Stimulated activated CD8-positive, alpha-beta memory T cell treated with anti-CD3 and anti-CD28 coated beads, Interleukin-4, amount 100 ng/mL, for 48 hours (primary cell): ENCODE data around the gene CRYBG1.
"Not testable (repeated sequence)": the region's sequence is repeated elsewhere in the genome, so short reads cannot be mapped to it uniquely, and the experiment has no call there.

ENCODE experiments used
- DNase-seq: peaks from one replicate; pipeline ENCODE4 v3.0.0-alpha.2; 2020

CRYBG1 gene

DNA sequence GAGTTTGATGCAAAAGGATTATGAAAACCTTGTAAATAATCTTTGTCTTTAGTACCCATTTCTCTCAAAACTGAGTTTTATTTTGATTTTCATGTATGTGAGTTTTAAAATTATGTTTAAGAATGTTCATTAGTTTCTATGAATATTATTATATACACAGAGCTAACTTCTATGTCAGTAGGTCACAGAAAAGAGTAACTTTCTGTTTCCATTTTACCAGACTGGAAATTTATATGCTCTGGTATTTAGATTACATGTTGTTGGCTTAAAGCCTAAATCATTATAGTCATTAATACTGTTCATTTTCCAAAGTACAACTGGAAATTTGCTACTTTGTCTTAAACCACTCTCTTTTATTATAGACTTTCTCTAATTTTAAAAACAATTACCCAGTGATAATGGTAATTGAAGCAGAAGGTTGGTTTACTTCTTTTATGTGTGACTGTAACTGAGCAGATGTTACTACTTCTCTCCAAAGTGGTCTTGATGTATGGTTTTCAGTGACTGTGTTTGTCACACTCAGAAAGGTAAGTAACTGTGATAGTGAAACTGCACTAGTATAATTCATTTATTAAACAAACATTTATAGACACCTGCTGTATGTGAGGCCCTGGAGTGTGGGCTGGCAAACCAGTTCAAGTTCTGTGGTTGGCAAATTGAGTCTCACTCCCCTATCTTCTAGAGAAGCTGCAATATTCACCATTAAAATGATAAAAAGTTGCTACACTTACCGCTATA lies 13.2 kb downstream of the CRYBG1 start:
- DNase-seq = no peak

DNA sequence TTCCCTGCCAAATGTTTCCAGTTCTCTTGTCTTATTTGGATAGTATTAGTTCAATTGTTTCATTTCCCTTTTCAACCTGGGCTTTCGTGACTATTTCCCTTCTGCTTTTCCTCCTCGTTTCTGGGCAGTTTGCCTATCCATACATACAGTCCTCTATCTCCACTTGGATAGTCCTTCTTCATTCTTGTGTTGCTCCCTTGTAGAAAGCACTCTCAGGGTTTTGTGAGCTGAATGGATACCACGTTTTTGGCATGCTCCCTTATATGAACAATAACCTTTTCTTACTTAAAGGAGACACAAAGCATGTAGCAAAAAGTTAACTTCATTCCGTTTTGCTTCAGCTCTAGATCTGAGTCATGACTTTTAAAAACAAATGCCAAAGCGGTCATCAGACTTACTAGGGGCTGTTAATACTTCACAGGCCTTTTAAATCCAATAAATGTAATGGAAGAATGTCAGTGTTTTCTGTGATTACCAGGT lies 16.6 kb downstream of the CRYBG1 start:
- no peak for DNase-seq

DNA sequence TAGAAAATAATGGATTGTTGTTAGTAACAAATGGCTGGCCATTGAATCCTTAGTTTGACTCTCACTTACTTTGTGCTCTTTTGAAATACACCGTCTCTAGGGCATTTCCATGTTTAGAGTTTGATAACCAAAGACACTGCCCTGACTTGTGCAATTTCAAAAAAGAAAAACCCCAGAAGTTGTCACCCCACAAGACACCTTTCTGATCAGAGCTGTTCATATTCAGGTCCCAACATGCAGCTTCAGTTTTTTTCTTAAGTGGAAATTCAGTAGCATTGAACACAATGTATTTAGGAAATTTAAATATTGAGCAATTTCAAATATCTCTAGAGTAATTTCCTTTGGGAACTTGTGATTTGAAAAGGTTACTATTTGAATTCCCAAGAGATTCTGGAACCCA lies 19.4 kb downstream of the CRYBG1 start:
- DNase-seq = no peak

DNA sequence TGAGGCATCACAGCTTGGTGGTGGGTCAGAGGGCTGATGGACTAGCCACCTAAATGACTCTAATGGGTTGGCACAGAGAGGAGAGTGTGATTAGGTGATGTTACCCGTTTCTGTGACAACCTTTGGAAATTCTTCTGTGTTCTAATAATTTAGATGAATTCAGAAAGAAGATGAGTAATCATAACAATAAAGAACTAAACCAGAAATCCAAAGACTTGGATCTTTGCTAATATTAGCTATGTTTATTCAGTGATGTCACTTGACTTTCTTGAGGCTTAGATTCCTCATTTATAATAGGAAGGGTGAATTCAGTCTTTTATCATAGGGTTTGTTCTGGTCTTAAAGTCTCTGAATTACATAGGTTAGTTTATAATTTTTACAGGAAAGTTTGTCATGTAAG lies 19.9 kb downstream of the CRYBG1 start:
- no peak for DNase-seq

DNA sequence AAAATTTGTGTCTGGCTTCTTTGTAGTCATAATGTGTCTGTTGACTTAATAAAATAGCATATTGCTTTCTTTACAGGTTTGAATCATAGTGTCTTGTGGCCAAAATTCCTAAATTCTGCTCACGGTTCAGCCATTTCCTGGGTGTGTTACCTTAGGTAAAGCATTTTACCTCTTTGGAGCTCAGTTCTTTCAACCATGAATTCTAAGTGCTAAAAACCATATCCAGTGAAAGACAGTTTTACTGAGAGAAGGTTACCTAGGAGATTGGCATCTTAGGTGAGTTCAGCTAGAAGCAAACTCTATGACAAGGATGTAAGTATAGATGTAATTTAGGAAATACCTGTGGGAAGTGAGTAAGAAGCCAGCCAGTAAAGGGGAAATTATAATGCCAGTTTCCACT lies 20.7 kb downstream of the CRYBG1 start:
- DNase-seq = no peak

DNA sequence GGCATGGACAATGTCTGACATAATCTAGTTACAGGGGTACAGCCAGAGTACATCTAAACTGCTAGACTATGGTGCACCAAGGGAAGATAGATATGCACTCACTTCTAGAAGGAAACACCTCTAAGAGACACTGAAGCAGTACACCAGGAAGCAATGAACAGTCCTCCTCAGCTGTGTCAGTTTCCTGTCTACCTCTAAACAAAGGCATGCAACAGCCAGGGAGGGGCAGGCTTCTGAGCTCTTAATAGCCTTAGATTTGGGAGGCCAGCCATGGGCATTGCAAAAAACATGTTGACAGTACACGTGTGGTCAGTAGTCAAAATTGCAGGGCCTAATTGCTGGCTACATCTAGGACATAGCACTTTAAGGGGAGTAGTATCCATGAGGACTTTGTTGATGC lies 21.4 kb downstream of the CRYBG1 start:
- DNase-seq = no peak

DNA sequence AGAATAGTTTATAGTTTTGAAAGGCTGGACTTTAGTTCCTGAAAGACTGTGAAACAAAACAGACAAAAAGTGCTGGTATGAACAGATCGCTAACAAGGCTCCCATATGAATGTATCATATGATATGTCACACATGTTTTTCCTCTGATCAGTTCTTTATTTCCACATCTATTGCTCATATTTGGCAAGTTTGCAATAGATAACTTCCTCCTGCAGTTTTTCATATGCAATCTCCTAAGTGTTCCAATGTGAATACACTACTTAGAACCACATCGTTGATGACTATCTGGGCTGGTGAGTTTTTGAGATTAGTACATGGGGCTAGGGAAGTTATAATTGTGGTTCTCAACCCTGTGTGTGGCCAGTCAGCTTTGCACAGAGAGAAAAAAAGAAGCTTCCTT lies 23.1 kb downstream of the CRYBG1 start:
- DNase-seq = no peak

DNA sequence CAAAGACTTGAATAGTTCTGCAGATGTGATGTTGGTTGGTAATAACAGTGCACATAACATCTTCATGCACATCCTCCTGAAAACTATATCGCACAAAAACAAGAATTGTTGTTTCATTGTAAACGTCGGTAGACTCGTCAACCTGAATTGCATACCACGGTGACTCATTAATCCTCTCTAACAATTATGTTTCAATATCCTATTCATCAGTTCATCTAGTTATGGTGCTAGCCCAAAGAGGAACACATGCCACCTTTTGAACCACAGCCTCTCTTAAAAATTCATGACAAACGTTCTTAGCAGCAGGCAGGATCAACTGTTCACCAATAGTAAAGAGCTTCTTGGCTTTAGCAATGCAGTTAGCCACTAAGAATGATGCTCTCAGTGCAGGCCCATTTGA lies 25.0 kb downstream of the CRYBG1 start:
- no peak for DNase-seq

DNA sequence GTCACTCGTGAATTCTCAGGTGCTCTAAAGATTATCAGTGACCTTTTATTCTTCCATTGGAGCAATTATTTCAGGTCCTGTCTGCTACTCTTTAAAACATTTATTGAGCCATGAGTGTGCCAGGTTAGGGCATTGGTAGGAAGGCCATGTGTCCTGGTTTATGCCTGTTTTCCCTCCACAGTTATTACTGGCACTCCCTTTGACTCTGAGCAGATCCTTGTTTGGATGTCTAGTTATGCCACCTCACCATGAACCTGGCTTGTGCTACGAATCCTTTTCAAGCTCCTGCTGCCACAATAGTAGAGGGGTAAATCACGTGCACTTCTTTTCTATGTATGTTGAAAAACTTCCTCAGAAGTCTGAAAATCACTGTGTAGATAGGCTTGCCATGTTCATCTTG lies 27.4 kb downstream of the CRYBG1 start:
- no peak for DNase-seq

DNA sequence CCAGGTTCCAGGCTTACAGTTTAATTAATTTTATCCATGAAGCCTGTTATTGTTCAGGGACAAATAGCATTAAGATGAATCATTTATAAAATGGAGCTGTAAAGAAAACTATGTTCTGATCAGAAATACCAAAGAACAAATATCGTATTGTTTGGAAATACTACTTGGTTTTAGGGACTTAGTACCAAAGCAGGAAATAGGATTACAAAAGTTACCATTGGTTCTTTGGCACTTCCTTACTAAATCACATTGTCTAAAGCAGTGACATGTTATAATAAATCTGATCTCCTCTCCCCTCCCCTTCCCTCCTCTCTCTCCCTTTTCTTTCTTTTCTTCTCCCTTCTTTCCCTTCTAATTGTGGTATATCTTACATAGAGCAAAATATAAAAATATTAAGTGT lies 29.6 kb downstream of the CRYBG1 start:
- DNase-seq = no peak

DNA sequence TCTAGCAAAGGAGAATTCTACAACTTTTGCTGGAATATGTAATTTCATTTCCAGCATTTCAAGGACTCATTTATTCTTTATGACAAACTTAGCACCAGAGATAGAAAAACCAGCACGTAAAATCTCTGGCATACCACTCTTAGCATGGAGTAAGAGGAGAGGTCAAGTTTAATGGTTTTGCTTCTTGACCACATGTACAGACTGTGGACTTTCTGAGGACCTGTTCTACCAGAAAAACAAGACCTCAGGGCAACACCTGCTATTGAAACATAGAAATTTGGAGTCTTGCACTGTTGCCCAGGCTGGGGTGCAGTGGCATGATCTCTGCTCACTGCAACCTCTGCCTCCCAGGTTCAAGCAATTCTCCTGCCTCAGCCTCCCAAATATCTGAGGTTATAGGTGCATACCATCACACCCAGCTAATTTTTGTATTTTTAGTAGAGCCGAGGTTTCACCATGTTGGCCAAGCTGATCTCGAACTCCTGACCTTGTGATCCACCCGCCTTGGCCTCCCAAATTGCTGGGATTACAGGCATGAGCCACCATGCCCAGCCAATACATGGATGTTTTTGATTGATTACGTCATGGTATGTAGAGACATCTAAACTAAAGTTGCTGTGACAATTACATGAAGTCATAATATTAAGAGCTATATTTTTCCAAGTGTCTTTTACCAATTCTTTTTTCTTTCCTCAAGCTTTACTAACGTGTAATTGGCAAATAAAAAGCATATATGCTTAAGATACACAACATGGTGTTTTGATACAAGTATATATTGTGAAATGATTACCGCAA lies 36.1 kb downstream of the CRYBG1 start:
- DNase-seq = no peak

DNA sequence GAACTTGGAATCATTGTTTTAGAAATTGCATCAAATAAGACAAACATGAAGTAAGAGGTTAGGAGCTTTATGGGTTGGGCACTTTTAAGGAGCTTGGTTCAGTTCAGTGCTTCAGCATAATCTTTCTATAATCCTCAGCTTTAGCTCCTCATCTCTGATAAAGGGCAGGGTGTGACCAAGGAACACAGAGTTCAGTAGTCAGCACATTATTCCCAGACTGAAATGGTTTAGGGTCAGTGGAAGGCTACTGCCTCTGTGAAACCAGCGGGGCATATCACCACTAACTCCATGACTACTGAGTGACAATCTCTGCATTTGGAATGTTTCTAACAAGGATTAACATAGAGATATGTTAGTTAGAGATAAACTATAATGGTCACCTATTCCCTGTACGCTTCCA lies 36.9 kb downstream of the CRYBG1 start:
- DNase-seq = no peak

DNA sequence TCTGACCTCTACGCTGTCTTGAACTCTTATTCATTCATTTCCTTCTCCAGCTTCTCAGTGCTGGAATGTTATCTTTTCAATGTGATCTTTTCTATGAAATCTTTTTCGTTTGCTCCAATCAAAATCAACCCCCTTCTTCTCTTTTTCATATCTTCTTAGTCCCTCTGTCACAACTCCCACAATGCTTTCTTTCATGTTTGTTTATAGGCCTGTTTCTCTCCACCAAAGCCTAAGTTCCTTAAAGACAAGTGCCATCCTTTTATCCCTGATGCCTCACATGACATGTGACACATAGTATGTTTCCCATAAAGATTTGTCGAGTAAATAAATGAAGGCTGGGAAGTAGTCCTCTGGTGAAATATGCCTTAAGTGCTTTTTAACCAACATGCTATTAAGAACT lies 38.1 kb downstream of the CRYBG1 start:
- DNase-seq = no peak

DNA sequence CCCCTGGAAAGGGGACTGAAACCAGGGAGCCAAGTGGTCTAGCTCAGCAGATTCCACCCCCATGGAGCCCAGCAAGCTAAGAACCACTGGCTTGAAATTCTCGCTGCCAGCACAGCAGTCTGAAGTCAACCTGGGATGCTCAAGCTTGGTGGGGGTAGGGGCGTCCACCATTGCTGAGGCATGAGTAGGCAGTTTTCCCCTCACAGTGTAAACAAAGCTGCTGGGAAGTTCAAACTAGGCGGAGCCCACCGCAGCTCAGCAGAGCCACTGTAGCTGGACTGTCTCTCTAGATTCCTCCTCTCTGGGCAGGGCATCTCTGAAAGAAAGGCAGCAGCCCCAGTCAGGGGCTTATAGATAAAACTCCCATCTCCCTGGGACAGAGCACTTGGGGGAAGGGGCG lies 44.5 kb downstream of the CRYBG1 start:
- DNase-seq = not testable (repeated sequence)

DNA sequence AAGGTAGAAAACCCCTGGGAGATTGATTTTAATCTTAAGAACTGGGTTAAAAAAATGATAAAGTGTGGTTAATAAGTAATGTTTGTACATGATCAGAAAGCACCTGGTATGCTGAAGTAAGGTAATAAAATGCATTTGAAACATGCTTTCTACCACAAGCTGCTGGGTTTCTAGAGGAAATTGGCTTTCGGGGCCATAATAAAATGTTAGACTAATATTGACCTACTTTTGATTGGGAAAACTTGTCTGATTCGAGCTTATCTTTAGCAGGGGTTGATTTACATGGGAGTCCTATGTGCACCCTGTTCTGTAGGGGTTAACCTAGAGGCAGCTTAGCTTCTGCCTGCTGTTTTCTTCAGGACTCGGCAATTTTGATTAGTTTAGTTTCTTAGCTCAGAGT lies 50.5 kb downstream of the CRYBG1 start:
- DNase-seq = no peak

DNA sequence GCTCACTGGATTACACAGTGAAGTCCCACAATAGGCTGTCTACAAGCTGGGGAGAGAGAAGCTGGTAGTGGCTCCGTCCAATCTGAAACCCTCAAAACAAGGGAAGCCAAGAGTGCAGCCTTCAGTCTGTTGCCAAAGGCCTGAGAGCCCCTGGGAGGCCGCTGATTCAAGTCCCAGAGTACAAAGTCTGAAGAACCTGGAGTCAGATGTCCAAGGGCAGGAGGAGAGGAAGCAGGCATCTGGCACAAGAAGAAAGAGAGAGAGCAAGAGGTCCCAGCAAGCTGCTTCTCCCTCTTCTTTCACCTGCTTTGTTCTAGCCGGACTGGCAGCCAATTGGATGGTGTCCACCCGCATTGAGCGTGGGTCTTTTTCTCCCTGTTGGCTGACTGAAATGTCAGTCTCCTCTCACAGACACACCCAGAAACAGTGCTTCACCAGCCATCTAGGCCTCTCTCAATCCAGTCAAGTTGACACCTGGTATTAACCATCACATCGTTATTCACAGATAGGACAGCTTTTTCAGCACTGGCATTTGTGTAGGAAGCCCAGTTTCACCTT lies 51.2 kb downstream of the CRYBG1 start:
- DNase-seq = no peak

DNA sequence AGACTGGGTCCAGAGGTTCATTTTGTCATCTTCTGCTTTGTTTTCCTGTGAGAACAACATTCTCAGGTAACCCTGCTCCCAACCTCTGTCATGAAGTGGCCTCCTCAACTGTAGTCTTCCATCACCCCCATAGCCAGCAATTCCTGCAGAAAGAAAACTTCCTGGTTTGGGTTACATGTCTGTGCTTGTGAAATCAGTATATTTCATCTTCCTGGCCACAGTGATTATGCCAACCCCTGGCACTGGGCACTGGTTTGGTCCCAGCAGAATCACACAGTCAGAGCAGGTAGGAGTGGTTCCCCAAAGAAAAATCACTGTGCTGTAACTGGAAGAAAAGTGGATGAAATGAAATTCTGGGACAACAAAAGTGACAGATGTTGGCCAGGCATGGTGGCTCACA lies 52.5 kb downstream of the CRYBG1 start:
- DNase-seq = no peak

DNA sequence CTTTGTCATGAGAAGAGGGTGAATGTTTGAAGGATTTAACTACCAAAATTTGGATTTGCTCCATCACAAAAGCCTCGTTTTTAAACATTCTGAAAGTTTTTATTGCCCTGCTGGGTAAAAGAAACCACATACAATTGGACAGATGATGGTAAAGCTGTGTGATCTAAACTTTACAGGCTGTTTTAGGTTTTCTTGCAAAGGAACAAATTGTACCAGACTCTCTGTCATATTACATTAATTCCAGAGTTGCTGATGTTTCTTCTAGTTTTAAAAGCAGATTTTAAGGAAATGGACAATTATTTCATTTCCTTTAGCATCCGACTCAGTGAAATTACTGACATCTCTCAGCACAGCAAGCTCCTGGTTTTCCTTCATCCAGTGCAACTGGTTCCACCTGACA lies 53.2 kb downstream of the CRYBG1 start:
- no peak for DNase-seq

DNA sequence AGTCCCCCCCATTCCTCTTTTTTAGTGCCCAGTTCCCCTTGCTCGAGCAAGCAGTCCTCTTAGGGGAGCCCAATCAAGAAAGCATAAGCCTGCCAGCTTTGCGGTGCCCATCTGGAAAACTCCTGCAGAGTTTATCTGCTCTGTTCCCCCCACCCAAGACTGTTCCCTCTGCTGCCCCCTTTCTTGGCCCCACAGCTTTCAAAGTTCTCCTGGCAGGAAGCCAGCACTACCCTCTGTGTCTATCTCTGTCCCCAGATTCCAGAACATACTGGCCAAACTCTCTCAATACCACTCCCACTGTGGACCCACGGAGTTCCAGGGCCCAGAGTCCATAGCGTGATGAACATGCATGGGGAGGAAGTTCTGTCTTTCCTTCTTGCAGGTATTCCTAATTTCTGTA lies 55.4 kb downstream of the CRYBG1 start:
- no peak for DNase-seq

DNA sequence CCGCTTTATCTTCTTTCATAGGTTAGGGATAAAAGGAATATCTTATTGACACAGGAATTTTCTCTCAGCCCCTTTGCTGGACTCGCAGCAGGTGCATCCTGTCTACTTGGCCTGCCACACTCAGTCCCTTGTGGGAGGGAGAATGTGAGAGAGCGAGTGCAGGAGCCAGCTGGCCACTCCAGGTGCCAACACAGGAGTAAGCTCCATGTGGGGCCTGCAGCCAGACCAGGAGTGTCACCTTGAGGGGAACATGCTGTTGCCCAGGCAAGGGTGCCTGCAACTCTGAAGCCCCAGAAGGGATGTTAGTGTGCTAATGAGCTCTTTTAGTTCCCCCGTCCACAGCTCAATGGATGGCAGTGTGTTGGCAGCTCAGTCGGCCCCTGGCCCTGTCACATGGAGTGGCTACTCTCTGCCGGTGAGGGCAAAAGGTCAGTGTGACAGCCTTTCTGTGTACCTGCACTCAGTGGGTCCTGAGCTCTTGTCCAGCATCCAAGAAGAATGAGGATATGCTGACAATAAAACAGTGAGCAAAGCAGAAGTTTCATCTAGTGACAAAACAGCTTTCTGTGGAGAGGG lies 57.1 kb downstream of the CRYBG1 start:
- DNase-seq = no peak

DNA sequence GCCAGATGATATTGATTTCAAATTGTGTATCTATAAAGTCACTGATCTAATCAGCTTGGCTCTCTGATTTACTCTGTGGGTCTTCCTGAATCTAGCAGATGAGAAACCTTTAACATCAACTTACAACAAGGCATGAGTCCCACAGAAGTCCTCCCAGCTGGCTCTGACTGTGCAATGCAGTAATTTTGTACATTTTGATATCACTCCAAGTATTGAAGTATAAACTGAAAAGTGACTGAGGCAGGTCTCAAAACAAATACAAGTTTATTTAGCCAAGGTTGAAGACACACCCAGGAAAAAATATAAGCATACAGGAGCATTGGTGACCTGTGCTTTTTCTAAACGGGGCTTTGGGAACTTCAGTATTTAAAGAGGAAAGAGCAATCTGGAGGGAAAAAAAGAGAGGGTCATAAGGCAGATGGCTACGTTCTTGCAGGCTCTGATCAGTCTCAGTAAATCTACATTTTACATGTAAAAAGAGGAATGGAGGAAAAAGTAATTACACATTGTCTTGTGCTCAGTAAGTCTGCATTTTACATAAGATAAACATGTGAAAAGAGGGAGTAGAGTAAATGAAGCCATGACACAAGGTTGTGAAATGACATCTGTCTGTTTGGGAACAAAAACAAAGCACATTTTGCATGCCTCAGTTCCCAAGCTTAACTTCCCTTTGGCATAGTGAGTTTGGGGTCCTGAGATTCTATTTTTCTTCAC lies 59.5 kb downstream of the CRYBG1 start:
- DNase-seq = no peak

DNA sequence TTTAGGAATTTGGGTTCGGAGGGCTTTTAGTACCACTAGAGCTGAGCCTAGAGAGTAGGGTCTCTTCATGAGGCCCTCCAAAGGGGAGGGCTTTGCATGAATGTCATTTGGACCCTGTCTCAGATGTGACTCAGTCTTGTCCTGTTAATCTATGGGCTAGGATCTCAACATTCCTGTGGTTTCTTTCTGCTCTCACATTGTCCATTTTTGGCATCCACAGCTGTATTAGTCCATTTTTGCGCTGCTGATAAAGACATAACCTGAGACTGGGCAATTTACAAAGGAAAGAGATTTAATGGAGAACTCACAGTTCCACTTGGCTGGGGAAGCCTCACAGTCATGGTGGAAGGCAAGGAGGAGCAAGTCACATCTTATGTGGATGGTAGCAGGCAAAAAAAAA lies 61.0 kb downstream of the CRYBG1 start:
- no peak for DNase-seq

DNA sequence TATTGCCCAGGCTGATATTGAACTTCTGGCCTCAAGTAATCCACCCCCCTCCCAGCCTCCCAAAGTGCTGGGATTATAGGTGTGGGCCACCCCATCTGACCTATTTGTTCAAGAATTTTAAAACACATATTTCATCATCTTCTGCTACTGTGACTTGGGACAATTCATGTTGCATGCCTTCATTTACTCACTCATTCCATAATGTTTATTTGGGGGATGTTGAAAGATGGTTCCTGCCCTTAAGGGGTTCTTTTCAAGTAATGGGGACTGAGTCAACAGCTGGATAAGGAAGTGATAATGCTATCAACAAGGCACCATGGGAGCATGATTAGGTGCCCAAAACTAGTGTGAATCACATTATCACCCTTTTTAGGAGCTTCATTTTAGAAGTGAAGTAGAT lies 62.0 kb downstream of the CRYBG1 start:
- no peak for DNase-seq
